H1 (cell line): ENCODE measurements around the gene PIF1. TPM values are rescaled to one million over a fixed set of nuclear protein-coding genes. Genes with fewer than 3 reads are reported as not detected.
A peak's percentile ranks its signal among the peaks of the same experiment; 100 is the strongest.

Source experiments
- CTCF ChIA-PET: fragments of 300-600 bp; sonication (Branson Sonifier 250); formaldehyde crosslinking; loops from one replicate; lab custom pipeline; 2021; ENCODE audit not compliant: partially characterized antibody; lab: Charles Lee
- POLR2A ChIA-PET: fragments of 300-600 bp; sonication (Branson Sonifier 250); formaldehyde crosslinking; loops from one replicate; lab custom pipeline; 2021; ENCODE audit warnings: inconsistent platforms; ENCODE audit not compliant: partially characterized antibody; lab: Charles Lee
- DNase-seq, 2 experiments: peaks; one replicate each; pipeline versions ENCODE4 v3.0.0 to v3.0.0-alpha.2; 2010 to 2022; ENCODE audit warnings: low spot score in 2 of 2, low read depth in 1 of 2, mixed read lengths in 1 of 2
- FAIRE-seq: peaks from 2 replicates; lab custom pipeline; 2011; peaks lifted over from hg19 to GRCh38; lab: Jason Lieb, UNC
- H2AFZ ChIP-seq: 2 replicates; pipeline ENCODE4 v1.8.1; 2012; ENCODE audit warnings: low read length, inconsistent platforms
- H2AK5ac ChIP-seq: 2 replicates; pipeline ENCODE4 v1.6.1; 2013; ENCODE audit warnings: low read depth, low read length
- H2BK120ac ChIP-seq: replicated peaks from 2 replicates; pipeline ENCODE3; 2013; ENCODE audit warnings: low read depth, low read length, inconsistent platforms
- H2BK12ac ChIP-seq: 2 replicates; pipeline ENCODE4 v1.6.1; 2013; ENCODE audit warnings: low read depth, low read length
- H2BK15ac ChIP-seq: 2 replicates; pipeline ENCODE4 v1.6.1; 2013; ENCODE audit warnings: low read length
- H2BK20ac ChIP-seq: 2 replicates; pipeline ENCODE4 v1.6.1; 2013; ENCODE audit warnings: low read length
- H2BK5ac ChIP-seq: 2 replicates; pipeline ENCODE4 v1.6.1; 2013; ENCODE audit warnings: low read depth, low read length
- H3K14ac ChIP-seq: 2 replicates; pipeline ENCODE4 v1.6.1; 2013; ENCODE audit warnings: inconsistent platforms; ENCODE audit not compliant: insufficient read length
- H3K18ac ChIP-seq: 2 replicates; pipeline ENCODE4 v1.6.1; 2013; ENCODE audit warnings: low read length; ENCODE audit errors: extremely low read depth
- H3K23ac ChIP-seq: 2 replicates; pipeline ENCODE4 v1.6.1; 2013; ENCODE audit warnings: inconsistent platforms; ENCODE audit not compliant: insufficient read length
- H3K23me2 ChIP-seq: 2 replicates; pipeline ENCODE4 v1.6.1; 2013; ENCODE audit warnings: low read depth, low read length
- H3K27ac ChIP-seq: 2 replicates; pipeline ENCODE4 v1.6.1; 2011; ENCODE audit warnings: low read depth, low read length, inconsistent platforms
- H3K27me3 ChIP-seq, 4 experiments: replicated peaks in 1 of 4; 1 replicate in 1 of 4; 2 replicates in 3 of 4; pipeline versions ENCODE4 v1.6.1 to v1.8.1; 2011 to 2013; ENCODE audit warnings: low read length in 3 of 4, mild to moderate bottlenecking in 3 of 4, inconsistent platforms in 2 of 4, mixed read lengths in 2 of 4, moderate library complexity in 1 of 4; ENCODE audit not compliant: control insufficient read depth in 3 of 4, insufficient read depth in 3 of 4; ENCODE audit errors: extremely low read depth in 1 of 4
- H3K36me3 ChIP-seq, 4 experiments: 2 replicates each; pipeline versions ENCODE4 v1.6.1 to v1.8.1; 2011 to 2013; ENCODE audit warnings: mild to moderate bottlenecking in 4 of 4, low read length in 3 of 4, moderate library complexity in 2 of 4, control low read depth in 1 of 4, inconsistent platforms in 1 of 4; ENCODE audit not compliant: insufficient read depth in 4 of 4, control insufficient read depth in 2 of 4
- H3K4ac ChIP-seq: replicated peaks from 2 replicates; pipeline ENCODE3; 2013; ENCODE audit warnings: low read length, low read depth, mixed read lengths, inconsistent platforms; ENCODE audit not compliant: insufficient read length
- H3K4me1 ChIP-seq, 4 experiments: replicated peaks in 1 of 4; 1 replicate in 1 of 4; 2 replicates in 3 of 4; pipeline versions ENCODE4 v1.6.1 to v1.8.1; 2011 to 2013; ENCODE audit warnings: low read length in 3 of 4, inconsistent platforms in 2 of 4, mixed read lengths in 1 of 4; ENCODE audit not compliant: insufficient read depth in 4 of 4, control insufficient read depth in 3 of 4
- H3K4me2 ChIP-seq, 2 experiments: 2 replicates each; pipeline versions ENCODE4 v1.6.1 to v1.8.1; 2011 to 2013; ENCODE audit warnings: low read depth in 2 of 2, low read length in 2 of 2, control low read depth in 1 of 2, inconsistent platforms in 1 of 2, mild to moderate bottlenecking in 1 of 2; ENCODE audit not compliant: insufficient read depth in 1 of 2
- H3K4me3 ChIP-seq, 4 experiments: fragments of 200-600, 300-600 bp in 1 of 4; sonication (generic), shearing (Covaris generic), sonication (Bioruptor Twin) in 1 of 4; 2 replicates each; pipeline versions ENCODE4 v1.5.1 to v1.8.1; 2011 to 2016; ENCODE audit warnings: low read length in 4 of 4, low read depth in 3 of 4, control low read depth in 2 of 4, inconsistent platforms in 2 of 4, mild to moderate bottlenecking in 2 of 4, mixed read lengths in 1 of 4, moderate library complexity in 1 of 4; ENCODE audit not compliant: insufficient read depth in 2 of 4; ENCODE audit errors: extremely low read depth in 1 of 4
- H3K56ac ChIP-seq: replicated peaks from 2 replicates; pipeline ENCODE3; 2013; ENCODE audit warnings: low read depth, mild to moderate bottlenecking, mixed read lengths, low read length, inconsistent platforms; ENCODE audit not compliant: insufficient read length
- H3K79me1 ChIP-seq: 2 replicates; pipeline ENCODE4 v1.6.1; 2013; ENCODE audit warnings: low read depth, low read length, control low read depth
- H3K79me2 ChIP-seq, 2 experiments: 2 replicates each; pipeline versions ENCODE4 v1.6.1 to v1.8.1; 2012 to 2013; ENCODE audit warnings: low read length in 2 of 2, mild to moderate bottlenecking in 2 of 2, inconsistent platforms in 1 of 2; ENCODE audit not compliant: insufficient read depth in 2 of 2, control insufficient read depth in 1 of 2
- H3K9ac ChIP-seq, 4 experiments: replicated peaks in 1 of 4; 1 replicate in 1 of 4; 2 replicates in 3 of 4; pipeline versions ENCODE4 v1.6.1 to v1.8.1; 2011 to 2013; ENCODE audit warnings: low read depth in 3 of 4, low read length in 3 of 4, control low read depth in 2 of 4, mild to moderate bottlenecking in 2 of 4, moderate library complexity in 2 of 4, inconsistent platforms in 1 of 4; ENCODE audit errors: extremely low read depth in 1 of 4
- H3K9me3 ChIP-seq, 2 experiments: 2 replicates each; pipeline versions ENCODE4 v1.6.1 to v1.8.1; 2012 to 2013; ENCODE audit warnings: mild to moderate bottlenecking in 2 of 2, moderate library complexity in 2 of 2, control low read depth in 1 of 2, inconsistent platforms in 1 of 2, low read depth in 1 of 2, low read length in 1 of 2, mixed read lengths in 1 of 2; ENCODE audit not compliant: insufficient read depth in 2 of 2
- H4K20me1 ChIP-seq, 2 experiments: replicated peaks in 1 of 2; 2 replicates each; pipeline versions ENCODE3 to v1.8.1; 2011 to 2013; ENCODE audit warnings: inconsistent platforms in 2 of 2, low read length in 2 of 2, mild to moderate bottlenecking in 1 of 2; ENCODE audit not compliant: insufficient read depth in 2 of 2, control insufficient read depth in 1 of 2
- H4K5ac ChIP-seq: 2 replicates; pipeline ENCODE4 v1.6.1; 2013; ENCODE audit warnings: low read length, low read depth, mixed read lengths, inconsistent platforms; ENCODE audit not compliant: insufficient read length
- H4K8ac ChIP-seq: 2 replicates; pipeline ENCODE4 v1.8.0; 2013; ENCODE audit warnings: mild to moderate bottlenecking, moderate library complexity, low read length, inconsistent platforms; ENCODE audit not compliant: insufficient read depth; ENCODE audit errors: extremely low read depth
- H4K91ac ChIP-seq: replicated peaks from 2 replicates; pipeline ENCODE3; 2013; ENCODE audit warnings: low read length, mixed read lengths, inconsistent platforms; ENCODE audit not compliant: insufficient read length
- EP300 ChIP-seq, 2 experiments: IDR thresholded peaks; 1 replicate in 1 of 2; 2 replicates in 1 of 2; pipeline ENCODE4 v1.6.1; 2011 to 2012; ENCODE audit warnings: low read depth in 2 of 2, low read length in 2 of 2, mild to moderate bottlenecking in 2 of 2, borderline replicate concordance in 1 of 2, inconsistent platforms in 1 of 2, moderate library complexity in 1 of 2
- HDAC6 ChIP-seq: IDR thresholded peaks from one replicate; pipeline ENCODE4 v1.7.1; 2012; ENCODE audit warnings: low read depth, mild to moderate bottlenecking, inconsistent platforms, low read length, moderate library complexity
- SIN3A ChIP-seq, 2 experiments: IDR thresholded peaks in 1 of 2; conservative IDR thresholded peaks in 1 of 2; 2 replicates each; pipeline ENCODE4 v1.6.1; 2011 to 2012; ENCODE audit warnings: low read length in 2 of 2, improper control_type of control experiment in 1 of 2, low read depth in 1 of 2, mild to moderate bottlenecking in 1 of 2
- TAF1 ChIP-seq: IDR thresholded peaks from 2 replicates; pipeline ENCODE4 v1.6.1; 2011; ENCODE audit warnings: mild to moderate bottlenecking, low read depth, low read length
- WGBS, 2 experiments: shearing (Covaris generic) in 1 of 2; methylation state at CpG; one replicate each; pipeline versions ENCODE4 v1.1.6 to v1.1.7; 2013 to 2015; ENCODE audit warnings: low lambda C conversion rate in 2 of 2, mixed read lengths in 2 of 2, inconsistent platforms in 1 of 2, low coverage in 1 of 2, missing lambda C conversion rate in 1 of 2; ENCODE audit not compliant: insufficient replicate concordance in 2 of 2, insufficient coverage in 1 of 2, insufficient read length in 1 of 2; ENCODE audit errors: extremely low coverage in 1 of 2, missing lambda C conversion rate in 1 of 2; 5-methylcytosine and 5-hydroxymethylcytosine counted together
- polyA plus RNA-seq, 7 experiments: library from polyadenylated mRNA; depleted of rRNA in 3 of 7; stranded (reverse) in 5 of 7; unstranded in 2 of 7; fragments of >200 nt in 5 of 7; fragments of 200-250 nt in 2 of 7; gene quantifications; 1 replicate in 5 of 7; 2 replicates in 1 of 7; 4 replicates in 1 of 7; pipeline versions ENCODE4 v1.2.1 to v1.2.3, GENCODE V29; 2011 to 2013; ENCODE audit warnings: missing spikeins in 2 of 7, mixed read lengths in 2 of 7
- total RNA-seq: library from RNA; stranded (reverse); fragmentation: NEBNext Ultra II Directional; extraction: Animal tissue kit (Norgen Biotek cat#: 25700); gene quantifications from 2 replicates; pipeline ENCODE4 v1.2.1, GENCODE V29; 2021

The PIF1 gene
- total and polyA plus RNA-seq, 2 of the 8 experiments (the other 6 are each of a cell fraction or from before 2014, with no cell fraction given) = 73.3 to 138 TPM

GRCh38 chr15:64813075-64813474, 12.4 kb downstream of the PIF1 start:
- POLR2A ChIA-PET = interaction anchor here (1.0 to 24.9 kb wide), 16 partner anchors 4 to 130 kb away, joined by 3 to 748 read pairs (median 6); partner anchors contain the start of genes PIF1, PLEKHO2 and RBPMS2

More at GRCh38 chr15:64813075-64813474, 12.4 kb downstream of the PIF1 start:
- Histone ChIP-seq H3K18ac (peak overlapping the region; percentile 64; the same call in 1 of the 2 replicates), H3K27me3 (no peaks in the 10 kb centered on the region)
- TF ChIP-seq TAF1 (no peak), SIN3A (conservative IDR thresholded peaks at IDR 0.05 in 1 of 2, IDR thresholded peaks at IDR 0.05 in 1 of 2; ENCODE audit: low read depth in 1 of 2, low read length in 2 of 2) (no peak), EP300 (IDR thresholded peaks at IDR 0.05; ENCODE audit: borderline replicate concordance in 1 of 2, low read depth in 2 of 2, low read length in 2 of 2) (no peak), HDAC6 (no peak)
- TF ChIP-seq, all 59 proteins: peak for 0
- H3K79me2 ChIP-seq = no peaks in the 10 kb centered on the region; a peak in 1 of 4 replicates
- 87% methylated on average over 6 of the region's 6 CpGs; no CpG with 5 or more reads in 1 of the 2 experiments for WGBS, 2 experiments
- peak overlapping the region; percentile 58 for H4K91ac ChIP-seq
- DNase-seq = no peak
- peaks cover 22 to 37% (median 27%) of the 10 kb centered on the region in 4 experiments for H3K4me1 ChIP-seq
- peak overlapping the region; percentile 13 for H2BK12ac ChIP-seq
- H2BK5ac ChIP-seq = peak overlapping the region; percentile 96; the same call in 1 of the 2 replicates
- CTCF ChIA-PET = interaction anchor here (0.9 to 25.0 kb wide), 4 partner anchors 8 to 82 kb away, joined by 3 to 883 read pairs (median 3); no protein-coding TSS in a partner anchor
- no peak overlapping the region for H3K9ac ChIP-seq
- no peak overlapping the region for H2BK120ac ChIP-seq
- FAIRE-seq = no peak
- no peak overlapping the region for H3K14ac ChIP-seq
- no peaks in the 10 kb centered on the region for H3K79me1 ChIP-seq
- no peak overlapping the region; the same call in 1 of the 2 replicates for H4K8ac ChIP-seq
- H3K23me2 ChIP-seq = peaks cover 8% of the 10 kb centered on the region
- H3K4me3 ChIP-seq = no peak overlapping the region
- H3K27ac ChIP-seq = no peak overlapping the region
- H3K4me2 ChIP-seq = no peak overlapping the region
- peak overlapping the region; percentile 16 for H2BK20ac ChIP-seq
- H3K36me3 ChIP-seq = peaks cover 3 to 19% (median 12%) of the 10 kb centered on the region in 4 experiments
- peak overlapping the region; percentile 18; the same call in 1 of the 2 replicates for H2AK5ac ChIP-seq
- no peak overlapping the region for H3K56ac ChIP-seq
- no peaks in the 10 kb centered on the region for H4K20me1 ChIP-seq
- H2BK15ac ChIP-seq = peak overlapping the region; percentile 47; the same call in 1 of the 2 replicates
- H3K4ac ChIP-seq = peak overlapping the region; percentile 15
- no peak overlapping the region for H2AFZ ChIP-seq
- no peak overlapping the region for H4K5ac ChIP-seq
- H3K23ac ChIP-seq = no peak overlapping the region
- no peaks in the 10 kb centered on the region for H3K9me3 ChIP-seq
